HG03196 (cell line): ENCODE measurements around the gene KLHL22.
"Not testable (repeated sequence)": the region's sequence is repeated elsewhere in the genome, so short reads cannot be mapped to it uniquely, and the experiment has no call there.

Experiments used
- ATAC-seq: cut with Tn5 transposase; IDR thresholded peaks from one replicate; pipeline ENCODE4 v1.9.1; 2021; ENCODE audit not compliant: unreplicated experiment

Gene KLHL22

GRCh38 chr22:20423906-20424551 lies 71.6 kb downstream of the KLHL22 start:
- ATAC-seq: no peak

- no peak for ATAC-seq
Measured at GRCh38 chr22:20423008-20423905, 72.3 kb downstream of the KLHL22 start.

GRCh38 chr22:20422271-20423007 lies 73.2 kb downstream of the KLHL22 start:
- ATAC-seq: no peak

GRCh38 chr22:20421507-20421874 lies 74.1 kb downstream of the KLHL22 start:
- ATAC-seq: no peak

- ATAC-seq: no peak
Measured at GRCh38 chr22:20420157-20420842, 75.3 kb downstream of the KLHL22 start.

GRCh38 chr22:20419664-20419951 lies 76.0 kb downstream of the KLHL22 start:
- ATAC-seq: no peak

GRCh38 chr22:20418211-20418788 lies 77.3 kb downstream of the KLHL22 start:
- ATAC-seq: no peak

- not testable (repeated sequence) for ATAC-seq
Measured at GRCh38 chr22:20415699-20416098, 79.9 kb downstream of the KLHL22 start.

GRCh38 chr22:20415241-20415640 lies 80.4 kb downstream of the KLHL22 start:
- ATAC-seq: not testable (repeated sequence)

GRCh38 chr22:20414450-20414849 lies 81.1 kb downstream of the KLHL22 start:
- no peak for ATAC-seq

GRCh38 chr22:20414059-20414440 lies 81.5 kb downstream of the KLHL22 start:
- no peak for ATAC-seq

GRCh38 chr22:20413217-20414058 lies 82.2 kb downstream of the KLHL22 start:
- ATAC-seq: no peak

GRCh38 chr22:20412474-20413216 lies 83.0 kb downstream of the KLHL22 start:
- no peak for ATAC-seq

GRCh38 chr22:20409385-20409784 lies 86.2 kb downstream of the KLHL22 start:
- ATAC-seq: not testable (repeated sequence)

- no peak for ATAC-seq
Measured at GRCh38 chr22:20408891-20409290, 86.7 kb downstream of the KLHL22 start.

- ATAC-seq: no peak
Measured at GRCh38 chr22:20407829-20408228, 87.8 kb downstream of the KLHL22 start.

GRCh38 chr22:20406686-20407408 lies 88.7 kb downstream of the KLHL22 start:
- no peak for ATAC-seq

- ATAC-seq: no peak
Measured at GRCh38 chr22:20405931-20406685, 89.5 kb downstream of the KLHL22 start.
